Neural cell (in vitro differentiated cells): ENCODE results near the gene KMT2B. TPM values are rescaled to one million over a fixed set of nuclear protein-coding genes. Genes with fewer than 3 reads are reported as not detected.

Experiments
- H2AFZ ChIP-seq: fragments of 200-600, 300-800 bp; sonication (generic), shearing (Covaris generic); 2 replicates; pipeline ENCODE4 v1.6.0; 2014; ENCODE audit warnings: low read depth, mild to moderate bottlenecking, antibody characterized with exemption, low read length, moderate library complexity
- H3F3A ChIP-seq: fragments of 200-600 bp; shearing (Covaris generic); 2 replicates; pipeline ENCODE4 v1.6.1; 2016; ENCODE audit warnings: mild to moderate bottlenecking, moderate library complexity, mixed read lengths, antibody characterized with exemption, low read length; ENCODE audit not compliant: insufficient read depth, poor library complexity, severe bottlenecking
- H3K27ac ChIP-seq: fragments of 200-600, 300-800 bp; sonication (generic), shearing (Covaris generic); 2 replicates; pipeline ENCODE4 v1.5.1; 2014; ENCODE audit warnings: mild to moderate bottlenecking, low read length, moderate library complexity
- H3K27me3 ChIP-seq: fragments of 300-800, 200-600 bp; sonication (generic), shearing (Covaris generic); 2 replicates; pipeline ENCODE4 v1.6.0; 2014; ENCODE audit warnings: mild to moderate bottlenecking, low read depth, low read length, moderate library complexity; ENCODE audit not compliant: insufficient read depth
- H3K36me3 ChIP-seq: fragments of 300-800, 200-600 bp; sonication (generic), shearing (Covaris generic); 2 replicates; pipeline ENCODE4 v1.5.1; 2014; ENCODE audit warnings: mild to moderate bottlenecking, antibody characterized with exemption, low read length, moderate library complexity; ENCODE audit not compliant: insufficient read depth
- H3K4me2 ChIP-seq: fragments of 300-800, 200-600 bp; sonication (generic), shearing (Covaris generic); 2 replicates; pipeline ENCODE4 v1.6.0; 2014; ENCODE audit warnings: mild to moderate bottlenecking, low read length
- H3K4me3 ChIP-seq: fragments of 300-800, 200-600 bp; sonication (generic), shearing (Covaris generic); 2 replicates; pipeline ENCODE4 v1.5.1; 2014; ENCODE audit warnings: mild to moderate bottlenecking, low read length, moderate library complexity
- H3K79me2 ChIP-seq: fragments of 200-600 bp; shearing (Covaris generic); replicated peaks from 2 replicates; pipeline ENCODE4 v1.6.0; 2014; ENCODE audit warnings: mild to moderate bottlenecking, low read length, moderate library complexity; ENCODE audit not compliant: insufficient read depth
- H3K9ac ChIP-seq: fragments of 300-800, 200-600 bp; sonication (generic), shearing (Covaris generic); 2 replicates; pipeline ENCODE4 v1.6.1; 2016; ENCODE audit warnings: mild to moderate bottlenecking, low read length, mixed read lengths
- H3K9me2 ChIP-seq: fragments of 200-600 bp; shearing (Covaris generic); 2 replicates; pipeline ENCODE4 v1.6.1; 2016; ENCODE audit warnings: mild to moderate bottlenecking, low read length, mixed read lengths; ENCODE audit not compliant: insufficient read depth
- H3K9me3 ChIP-seq: fragments of 200-600, 300-800 bp; sonication (generic), shearing (Covaris generic); 2 replicates; pipeline ENCODE4 v1.6.1; 2016; ENCODE audit warnings: mild to moderate bottlenecking, mixed run types, low read length, moderate library complexity, mixed read lengths
- H4K20me1 ChIP-seq: fragments of 200-600 bp; shearing (Covaris generic); 2 replicates; pipeline ENCODE4 v1.6.1; 2016; ENCODE audit warnings: mild to moderate bottlenecking, mixed run types; ENCODE audit not compliant: insufficient read depth
- EP300 ChIP-seq: fragments of 450-650 bp; conservative IDR thresholded peaks from 2 replicates; pipeline ENCODE4 v1.6.1; 2014; ENCODE audit warnings: antibody characterized with exemption, mild to moderate bottlenecking, moderate library complexity; ENCODE audit not compliant: poor library complexity, severe bottlenecking
- EZH2 ChIP-seq: fragments of 200-600, 300-800 bp; shearing (Covaris generic), sonication (generic); IDR thresholded peaks from 2 replicates; pipeline ENCODE4 v1.6.1; 2014; ENCODE audit warnings: antibody characterized with exemption, low read length, borderline replicate concordance, mild to moderate bottlenecking; ENCODE audit not compliant: insufficient read depth, poor library complexity, severe bottlenecking
- MXI1 ChIP-seq: fragments of 450-650 bp; conservative IDR thresholded peaks from 2 replicates; pipeline ENCODE4 v1.6.1; 2014; ENCODE audit warnings: antibody characterized with exemption, mild to moderate bottlenecking; ENCODE audit not compliant: poor library complexity, severe bottlenecking
- POLR2AphosphoS5 ChIP-seq: IDR thresholded peaks from 2 replicates; pipeline ENCODE4 v1.6.1; 2012
- RAD21 ChIP-seq: fragments of 450-650 bp; conservative IDR thresholded peaks from 2 replicates; pipeline ENCODE4 v1.6.1; 2014; ENCODE audit warnings: antibody characterized with exemption, mild to moderate bottlenecking, moderate library complexity
- SMC3 ChIP-seq: fragments of 450-650 bp; conservative IDR thresholded peaks from 2 replicates; pipeline ENCODE4 v1.6.1; 2014; ENCODE audit warnings: antibody characterized with exemption, mild to moderate bottlenecking, moderate library complexity; ENCODE audit not compliant: poor library complexity
- TAF1 ChIP-seq: IDR thresholded peaks from 2 replicates; pipeline ENCODE4 v1.6.1; 2012; ENCODE audit warnings: low read depth
- polyA plus RNA-seq: library from polyadenylated mRNA; depleted of rRNA; stranded (reverse); fragments of >200 nt; gene quantifications from 2 replicates; pipeline ENCODE4 v1.2.3, GENCODE V29; 2014
- TF ChIP-seq, protein P1 (sequence below): fragments of 450-650 bp; IDR thresholded peaks from 2 replicates; pipeline ENCODE4 v1.5.1; 2014; ENCODE audit warnings: antibody characterized with exemption, mild to moderate bottlenecking, moderate library complexity; ENCODE audit not compliant: poor library complexity, severe bottlenecking
- TF ChIP-seq, protein P2 (sequence below): IDR thresholded peaks from 2 replicates; pipeline ENCODE4 v1.6.1; 2012; ENCODE audit warnings: borderline replicate concordance

The KMT2B gene
- polyA plus RNA-seq, 1 donor from 2014 or later: 15.8 TPM

DNA sequence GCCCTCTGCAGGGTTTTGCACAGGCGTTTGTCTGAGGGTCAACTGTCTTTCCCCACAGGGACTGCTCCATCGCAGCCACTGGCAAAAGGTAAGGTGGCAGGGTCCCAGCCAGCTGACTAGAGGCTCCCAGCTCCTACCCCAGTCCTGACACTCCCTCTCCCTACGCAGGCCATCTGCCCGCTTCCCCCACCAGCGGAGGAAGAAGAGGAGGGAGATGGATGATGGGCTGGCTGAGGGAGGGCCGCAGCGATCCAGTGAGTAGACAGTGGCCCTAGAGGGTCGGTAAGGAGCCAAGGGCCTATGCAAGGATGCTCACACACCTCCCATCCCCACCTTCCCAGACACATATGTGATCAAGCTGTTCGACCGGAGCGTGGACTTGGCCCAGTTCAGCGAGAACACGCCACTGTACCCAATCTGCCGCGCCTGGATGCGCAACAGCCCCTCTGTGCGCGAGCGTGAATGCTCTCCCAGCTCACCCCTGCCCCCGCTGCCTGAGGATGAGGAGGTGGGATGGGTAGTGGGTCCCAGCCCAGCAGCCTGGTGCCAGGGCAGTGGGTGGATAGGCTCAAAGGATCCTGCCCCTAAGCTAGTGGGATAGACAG lies 35.0 kb downstream of the KMT2B start:
- Histone ChIP-seq H3K27ac (no peak overlapping the region), H3K4me3 (no peak overlapping the region), H3K27me3 (no peaks in the 10 kb centered on the region), H3K4me2 (no peak overlapping the region), H3F3A (no peaks in the 10 kb centered on the region), H4K20me1 (no peaks in the 10 kb centered on the region), H3K9me3 (no peaks in the 10 kb centered on the region), H3K36me3 (peaks cover 8% of the 10 kb centered on the region), H3K79me2 (peaks cover 8% of the 10 kb centered on the region), H3K9me2 (no peaks in the 10 kb centered on the region), H3K9ac (no peak overlapping the region), H2AFZ (no peak overlapping the region)
- TF ChIP-seq SMC3 (no peak), TAF1 (no peak), POLR2AphosphoS5 (no peak), RAD21 (no peak)
- TF ChIP-seq, protein P1, sequence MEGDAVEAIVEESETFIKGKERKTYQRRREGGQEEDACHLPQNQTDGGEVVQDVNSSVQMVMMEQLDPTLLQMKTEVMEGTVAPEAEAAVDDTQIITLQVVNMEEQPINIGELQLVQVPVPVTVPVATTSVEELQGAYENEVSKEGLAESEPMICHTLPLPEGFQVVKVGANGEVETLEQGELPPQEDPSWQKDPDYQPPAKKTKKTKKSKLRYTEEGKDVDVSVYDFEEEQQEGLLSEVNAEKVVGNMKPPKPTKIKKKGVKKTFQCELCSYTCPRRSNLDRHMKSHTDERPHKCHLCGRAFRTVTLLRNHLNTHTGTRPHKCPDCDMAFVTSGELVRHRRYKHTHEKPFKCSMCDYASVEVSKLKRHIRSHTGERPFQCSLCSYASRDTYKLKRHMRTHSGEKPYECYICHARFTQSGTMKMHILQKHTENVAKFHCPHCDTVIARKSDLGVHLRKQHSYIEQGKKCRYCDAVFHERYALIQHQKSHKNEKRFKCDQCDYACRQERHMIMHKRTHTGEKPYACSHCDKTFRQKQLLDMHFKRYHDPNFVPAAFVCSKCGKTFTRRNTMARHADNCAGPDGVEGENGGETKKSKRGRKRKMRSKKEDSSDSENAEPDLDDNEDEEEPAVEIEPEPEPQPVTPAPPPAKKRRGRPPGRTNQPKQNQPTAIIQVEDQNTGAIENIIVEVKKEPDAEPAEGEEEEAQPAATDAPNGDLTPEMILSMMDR: no peak

DNA sequence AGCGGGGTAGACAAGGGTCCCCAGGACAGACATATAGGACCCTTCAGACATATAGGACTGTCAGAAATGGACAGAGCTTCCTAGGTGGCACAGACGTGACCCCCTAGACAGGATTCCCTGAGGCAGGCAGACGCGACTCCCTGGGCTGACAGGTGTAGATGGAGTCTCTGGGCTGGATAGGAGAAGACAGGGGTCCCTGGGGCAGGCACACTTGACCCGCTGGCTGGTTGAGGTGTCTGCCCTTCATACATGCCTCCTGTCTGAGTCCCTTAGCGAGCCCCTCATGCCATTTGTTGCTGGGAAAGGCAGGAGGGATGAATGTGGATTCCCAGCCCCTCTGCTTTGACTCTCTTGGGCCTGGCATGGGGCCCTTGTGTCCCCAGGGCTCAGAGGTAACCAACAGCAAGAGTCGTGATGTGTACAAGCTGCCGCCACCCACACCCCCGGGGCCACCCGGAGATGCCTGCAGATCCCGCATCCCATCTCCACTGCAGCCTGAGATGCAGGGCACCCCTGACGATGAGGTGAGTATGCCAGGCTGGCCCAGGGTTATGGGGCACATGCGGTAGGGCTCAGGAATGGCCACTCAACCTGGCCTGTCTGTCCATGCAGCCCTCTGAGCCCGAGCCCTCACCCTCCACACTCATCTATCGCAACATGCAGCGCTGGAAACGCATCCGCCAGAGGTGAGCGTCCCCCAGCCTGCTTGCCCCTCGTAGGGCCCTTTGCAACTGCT lies 36.0 kb downstream of the KMT2B start:
- no peak overlapping the region for H3K27ac ChIP-seq
- no peak for TF ChIP-seq TAF1
- no peak for TF ChIP-seq RAD21
- TF ChIP-seq, protein P1: no peak
- no peak for TF ChIP-seq EP300
- no peak for TF ChIP-seq EZH2
- TF ChIP-seq SMC3: no peak
- no peak for TF ChIP-seq POLR2AphosphoS5
- TF ChIP-seq, protein P2, sequence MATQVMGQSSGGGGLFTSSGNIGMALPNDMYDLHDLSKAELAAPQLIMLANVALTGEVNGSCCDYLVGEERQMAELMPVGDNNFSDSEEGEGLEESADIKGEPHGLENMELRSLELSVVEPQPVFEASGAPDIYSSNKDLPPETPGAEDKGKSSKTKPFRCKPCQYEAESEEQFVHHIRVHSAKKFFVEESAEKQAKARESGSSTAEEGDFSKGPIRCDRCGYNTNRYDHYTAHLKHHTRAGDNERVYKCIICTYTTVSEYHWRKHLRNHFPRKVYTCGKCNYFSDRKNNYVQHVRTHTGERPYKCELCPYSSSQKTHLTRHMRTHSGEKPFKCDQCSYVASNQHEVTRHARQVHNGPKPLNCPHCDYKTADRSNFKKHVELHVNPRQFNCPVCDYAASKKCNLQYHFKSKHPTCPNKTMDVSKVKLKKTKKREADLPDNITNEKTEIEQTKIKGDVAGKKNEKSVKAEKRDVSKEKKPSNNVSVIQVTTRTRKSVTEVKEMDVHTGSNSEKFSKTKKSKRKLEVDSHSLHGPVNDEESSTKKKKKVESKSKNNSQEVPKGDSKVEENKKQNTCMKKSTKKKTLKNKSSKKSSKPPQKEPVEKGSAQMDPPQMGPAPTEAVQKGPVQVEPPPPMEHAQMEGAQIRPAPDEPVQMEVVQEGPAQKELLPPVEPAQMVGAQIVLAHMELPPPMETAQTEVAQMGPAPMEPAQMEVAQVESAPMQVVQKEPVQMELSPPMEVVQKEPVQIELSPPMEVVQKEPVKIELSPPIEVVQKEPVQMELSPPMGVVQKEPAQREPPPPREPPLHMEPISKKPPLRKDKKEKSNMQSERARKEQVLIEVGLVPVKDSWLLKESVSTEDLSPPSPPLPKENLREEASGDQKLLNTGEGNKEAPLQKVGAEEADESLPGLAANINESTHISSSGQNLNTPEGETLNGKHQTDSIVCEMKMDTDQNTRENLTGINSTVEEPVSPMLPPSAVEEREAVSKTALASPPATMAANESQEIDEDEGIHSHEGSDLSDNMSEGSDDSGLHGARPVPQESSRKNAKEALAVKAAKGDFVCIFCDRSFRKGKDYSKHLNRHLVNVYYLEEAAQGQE: no peak
- no peak for TF ChIP-seq MXI1
- no peak overlapping the region for H2AFZ ChIP-seq
- no peak overlapping the region for H3K4me2 ChIP-seq
- peaks cover 8% of the 10 kb centered on the region for H3K36me3 ChIP-seq
- no peak overlapping the region for H3K4me3 ChIP-seq
- no peaks in the 10 kb centered on the region for H3F3A ChIP-seq
- no peaks in the 10 kb centered on the region for H3K27me3 ChIP-seq
- no peaks in the 10 kb centered on the region for H3K9me2 ChIP-seq
- no peaks in the 10 kb centered on the region for H4K20me1 ChIP-seq
- H3K79me2 ChIP-seq: peaks cover 9% of the 10 kb centered on the region
- H3K9ac ChIP-seq: no peak overlapping the region
- H3K9me3 ChIP-seq: no peaks in the 10 kb centered on the region
